NCI-H1694 treated with DMSO at 0.1 percent for 48 hours (cell line): Measurements from ENCODE around the gene IMPDH1.

Experiments used
- DNase-seq: peaks from one replicate; lab custom pipeline; 2025; lab: John Stamatoyannopoulos, UW

Gene IMPDH1

DNA sequence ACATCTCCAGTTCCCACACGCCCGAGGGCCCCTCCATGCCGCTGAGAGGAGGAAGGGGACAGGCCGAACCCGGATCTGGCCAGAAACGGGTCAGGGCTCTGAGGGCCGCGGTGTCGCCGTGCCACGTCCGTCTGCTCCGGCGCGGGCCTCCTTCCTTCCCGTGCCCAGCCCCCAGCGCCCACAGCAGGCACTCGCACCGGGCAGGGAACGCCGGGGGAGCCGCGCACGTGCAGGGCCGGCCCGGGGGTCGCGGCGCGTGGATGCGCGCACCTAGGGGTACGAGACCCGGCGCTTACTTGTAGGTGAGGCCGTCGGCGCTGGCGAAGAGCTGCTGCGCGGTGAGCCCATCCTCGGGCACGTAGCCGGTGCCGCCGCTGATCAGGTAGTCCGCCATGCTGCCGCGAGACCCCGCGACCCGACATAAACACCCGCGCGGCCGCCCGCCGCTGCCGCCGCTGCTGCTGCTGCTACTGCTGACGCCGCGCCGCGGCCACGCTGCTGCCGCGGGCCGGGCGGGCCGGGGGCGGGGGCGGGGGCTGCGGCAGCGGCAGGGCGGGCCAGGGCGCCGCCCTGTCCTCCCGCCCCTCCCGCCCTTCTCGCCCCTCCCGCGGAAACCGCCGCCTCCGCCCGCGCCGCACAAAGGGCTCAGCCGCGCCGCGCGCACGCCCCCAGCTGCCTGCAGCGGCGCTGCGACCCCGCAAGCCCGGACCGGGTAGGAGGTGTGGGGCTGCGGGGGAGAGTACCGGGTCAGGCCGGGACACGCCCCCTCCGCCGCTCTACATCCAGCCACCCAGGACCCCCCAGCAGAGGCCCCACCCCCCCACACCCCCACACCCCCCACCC lies 4.1 kb downstream of the IMPDH1 start:
- no peak for DNase-seq

DNA sequence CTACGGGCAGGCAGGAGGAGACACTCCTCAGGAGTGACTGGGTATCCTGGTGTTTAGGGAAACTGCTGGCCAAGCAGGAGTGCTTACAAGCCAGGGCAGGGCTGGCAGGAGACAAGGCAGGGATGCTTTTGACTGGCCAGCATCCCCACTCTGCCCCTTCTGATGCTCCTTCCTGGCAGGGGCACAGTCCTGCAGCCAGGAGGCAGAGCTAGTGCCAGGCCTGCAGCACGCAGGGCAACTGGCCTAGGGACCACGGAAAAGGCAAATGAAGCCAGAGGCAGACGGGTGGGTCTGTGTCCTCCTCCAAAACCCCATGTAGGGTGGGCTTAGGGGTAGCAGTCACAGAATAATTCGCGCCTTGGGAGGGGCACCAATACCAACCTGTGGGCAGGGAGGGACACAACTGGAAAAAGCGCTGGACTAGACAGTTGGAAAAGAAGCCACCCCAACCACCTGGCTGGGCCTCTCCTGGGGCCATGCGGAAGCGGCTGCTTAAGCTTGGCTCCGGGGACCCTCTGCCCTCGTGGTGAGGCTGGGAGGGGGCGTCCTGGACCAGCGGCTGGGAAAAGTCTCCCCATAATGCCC lies 4.8 kb downstream of the IMPDH1 start:
- DNase-seq: no peak

DNA sequence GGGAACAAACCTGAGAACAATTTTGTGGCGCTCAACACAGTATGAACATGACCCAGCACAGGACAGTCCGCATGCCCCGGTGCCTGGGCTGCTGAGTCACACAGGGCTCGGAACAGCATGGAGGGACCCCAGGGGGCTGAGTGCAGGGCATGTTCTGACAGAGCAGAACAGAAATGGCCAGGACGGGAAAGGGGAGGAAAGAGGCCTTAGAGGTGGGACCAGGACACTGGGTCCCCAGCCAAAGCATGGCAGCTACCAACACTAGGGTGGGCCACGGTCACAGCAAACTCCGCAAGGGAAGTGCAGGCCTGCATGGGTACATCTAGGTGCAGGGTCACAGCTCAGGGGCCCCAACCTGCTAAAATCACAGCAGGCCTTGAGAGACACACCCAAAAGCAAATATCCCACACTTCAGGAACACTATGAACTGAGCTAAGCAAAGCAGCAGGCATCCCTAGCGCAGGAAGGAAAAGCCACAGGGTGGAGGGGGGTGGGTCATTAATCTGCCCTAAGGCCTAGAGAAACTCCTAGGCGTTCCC lies 5.6 kb downstream of the IMPDH1 start:
- no peak for DNase-seq

DNA sequence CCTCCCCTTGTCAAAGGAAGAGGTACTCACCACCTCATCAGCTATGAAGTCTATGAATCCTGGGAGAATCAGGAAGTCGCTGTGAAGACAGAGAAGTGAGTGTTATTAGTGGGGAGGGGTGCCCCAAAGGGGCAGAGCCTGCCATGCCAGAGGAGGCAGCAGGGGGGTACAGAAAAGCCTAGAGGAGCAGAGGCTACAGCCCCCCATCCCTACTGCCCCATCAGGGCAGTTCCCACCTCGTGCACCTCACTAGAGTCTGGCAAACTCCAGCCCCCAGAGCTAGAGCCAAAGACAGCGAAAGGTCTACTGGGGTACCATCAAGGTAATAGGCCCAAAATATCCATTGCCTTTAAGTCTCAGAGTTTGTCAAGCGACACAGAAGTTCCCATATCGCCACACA lies 6.1 kb downstream of the IMPDH1 start:
- DNase-seq: no peak

DNA sequence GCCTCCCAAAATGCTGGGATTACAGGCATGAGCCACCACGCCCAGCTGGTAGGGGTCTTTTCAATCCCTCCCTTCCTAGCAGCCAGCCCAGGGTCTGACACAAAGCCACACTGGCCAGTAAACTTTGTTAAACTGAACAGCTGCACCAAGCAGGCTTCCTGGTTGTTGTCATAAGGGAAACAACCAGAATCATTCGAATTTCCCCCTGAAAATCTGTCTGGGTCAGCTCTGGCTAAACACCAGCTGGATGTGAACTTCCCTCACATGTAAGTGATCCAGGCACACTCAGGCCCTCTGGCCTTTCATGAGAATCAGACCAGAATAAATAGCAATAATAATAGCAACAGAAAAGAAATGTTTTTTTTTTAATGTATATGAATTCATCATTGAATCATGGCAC lies 7.4 kb downstream of the IMPDH1 start:
- DNase-seq: no peak

DNA sequence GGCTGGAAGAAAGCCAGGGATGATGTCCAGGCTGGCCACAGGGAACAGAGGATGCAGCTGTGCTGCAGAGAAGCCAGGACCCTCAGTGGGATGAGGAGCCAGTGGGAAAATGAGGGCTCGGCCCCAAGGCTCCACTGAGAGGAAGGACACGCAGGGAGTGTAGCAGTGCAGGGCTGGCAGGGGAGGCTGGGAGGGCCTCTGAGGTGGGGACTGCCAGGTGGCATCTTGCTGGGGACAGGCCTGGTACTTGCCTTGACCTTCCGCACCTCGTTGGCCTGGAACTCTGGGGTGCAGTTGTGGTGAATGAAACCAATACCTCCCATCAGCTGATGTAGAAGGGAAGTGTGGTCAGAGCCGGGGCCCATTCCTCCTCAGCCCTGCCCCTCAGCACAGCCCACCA lies 9.2 kb downstream of the IMPDH1 start:
- DNase-seq: no peak

DNA sequence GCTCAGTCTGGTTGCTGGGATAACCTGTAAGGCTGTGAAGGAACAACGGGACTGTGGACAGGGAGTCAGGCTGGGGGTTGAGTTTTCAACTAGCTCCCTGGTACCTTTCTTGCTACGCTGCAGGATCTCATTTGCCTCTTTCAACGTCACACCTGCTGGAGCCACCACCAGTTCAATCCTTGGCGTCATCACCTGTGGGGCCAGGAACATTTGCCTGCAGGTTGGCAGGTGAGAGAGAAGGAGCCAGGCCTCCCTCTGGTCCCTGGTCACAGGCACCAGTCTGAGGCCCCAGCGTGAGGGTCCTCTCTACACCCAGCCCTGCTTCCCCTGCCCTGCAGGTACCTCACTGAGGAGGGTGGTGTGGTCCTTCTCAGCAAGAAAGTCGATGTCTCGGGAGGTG lies 9.8 kb downstream of the IMPDH1 start:
- DNase-seq: no peak

DNA sequence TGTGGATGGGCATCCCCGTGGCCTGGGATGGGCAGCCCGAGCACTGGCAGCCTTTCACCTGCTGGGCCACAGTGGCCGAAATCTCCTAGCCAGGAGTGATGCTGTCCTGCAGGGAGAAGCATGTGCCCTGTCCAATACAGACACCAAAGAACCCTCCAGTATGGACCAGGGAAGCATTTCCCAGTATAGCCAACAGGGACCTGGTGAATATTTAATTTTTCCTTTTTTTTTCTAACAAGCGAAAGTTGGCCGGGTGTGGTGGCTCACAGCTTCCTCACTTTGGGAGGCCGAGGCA lies 11.0 kb downstream of the IMPDH1 start:
- no peak for DNase-seq

DNA sequence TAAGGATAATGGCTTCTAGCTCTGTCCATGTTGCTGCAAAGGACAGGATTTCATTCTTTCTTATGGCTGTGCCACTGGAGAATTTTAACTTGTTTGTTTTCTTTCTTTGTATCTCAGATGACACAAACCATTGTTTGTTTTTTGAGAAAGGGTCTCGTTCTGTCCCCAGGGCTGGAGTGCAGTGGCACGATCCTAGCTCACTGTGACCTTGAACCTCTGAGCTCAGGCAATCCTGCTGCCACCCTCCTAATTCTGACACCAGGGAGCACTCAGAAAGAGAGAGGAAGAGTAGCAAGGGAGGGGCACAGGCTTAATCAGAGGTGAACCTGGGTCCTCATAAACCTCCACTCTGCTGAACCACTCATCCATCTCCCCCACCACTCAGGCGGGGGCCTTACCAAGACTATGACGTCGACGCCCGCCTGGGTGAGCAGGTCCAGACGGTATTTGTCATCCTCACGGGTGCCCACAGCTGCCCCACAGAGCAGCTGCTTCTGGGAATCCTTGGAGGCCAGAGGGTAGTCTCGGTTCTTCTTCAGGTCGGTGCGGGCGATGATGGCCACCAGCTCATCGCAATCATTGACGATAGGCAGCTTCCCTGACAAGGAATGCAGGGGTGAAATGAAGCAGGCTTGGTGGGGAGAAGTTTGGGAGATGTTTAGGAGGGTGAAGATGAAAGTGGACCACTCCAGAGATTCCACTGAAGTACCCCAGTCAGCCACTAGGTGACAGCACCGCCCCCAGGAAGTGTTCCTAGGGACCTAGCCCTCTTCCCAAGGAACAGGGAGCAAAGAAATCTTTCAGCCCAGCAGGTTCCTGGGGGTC lies 11.6 kb downstream of the IMPDH1 start:
- DNase-seq: peak; percentile 22

DNA sequence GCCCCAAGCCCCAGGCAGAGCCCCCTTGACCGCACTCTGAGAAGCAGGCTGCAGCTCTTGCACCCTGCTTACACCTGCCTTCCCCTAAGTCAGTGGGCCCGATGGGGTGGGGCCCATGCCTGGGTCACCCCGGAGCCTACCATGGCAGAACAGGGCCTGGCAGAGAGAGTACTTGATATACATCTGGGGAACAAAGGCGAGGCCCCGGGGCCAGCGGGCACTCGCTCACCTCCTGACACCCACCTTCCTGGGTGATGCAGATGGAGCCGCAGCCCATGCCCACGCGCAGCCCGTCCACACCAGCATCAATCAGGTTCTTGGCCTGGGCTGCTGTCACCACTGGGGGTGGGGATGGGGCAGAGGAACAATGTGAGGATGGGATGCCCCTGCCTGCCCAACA lies 13.4 kb downstream of the IMPDH1 start:
- no peak for DNase-seq

DNA sequence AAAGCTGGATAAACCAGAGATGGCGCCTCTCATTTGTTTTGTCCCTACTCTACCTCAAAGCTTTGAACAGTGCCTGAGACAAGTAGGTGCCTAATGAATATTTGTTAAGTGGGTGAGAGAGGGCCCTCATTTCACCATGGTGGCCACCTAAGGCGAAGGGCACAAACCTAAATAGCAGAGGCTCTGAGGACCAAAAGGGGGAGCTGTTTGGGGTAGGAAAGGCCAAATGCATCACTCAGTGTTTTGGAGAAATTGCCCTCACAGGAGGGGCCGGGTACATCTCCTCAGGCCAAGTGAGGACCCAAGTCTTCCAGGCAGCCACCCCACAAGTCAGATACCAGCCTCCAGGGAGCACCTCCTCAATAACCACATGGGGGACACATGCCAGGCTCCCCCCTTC lies 14.0 kb downstream of the IMPDH1 start:
- DNase-seq: no peak

DNA sequence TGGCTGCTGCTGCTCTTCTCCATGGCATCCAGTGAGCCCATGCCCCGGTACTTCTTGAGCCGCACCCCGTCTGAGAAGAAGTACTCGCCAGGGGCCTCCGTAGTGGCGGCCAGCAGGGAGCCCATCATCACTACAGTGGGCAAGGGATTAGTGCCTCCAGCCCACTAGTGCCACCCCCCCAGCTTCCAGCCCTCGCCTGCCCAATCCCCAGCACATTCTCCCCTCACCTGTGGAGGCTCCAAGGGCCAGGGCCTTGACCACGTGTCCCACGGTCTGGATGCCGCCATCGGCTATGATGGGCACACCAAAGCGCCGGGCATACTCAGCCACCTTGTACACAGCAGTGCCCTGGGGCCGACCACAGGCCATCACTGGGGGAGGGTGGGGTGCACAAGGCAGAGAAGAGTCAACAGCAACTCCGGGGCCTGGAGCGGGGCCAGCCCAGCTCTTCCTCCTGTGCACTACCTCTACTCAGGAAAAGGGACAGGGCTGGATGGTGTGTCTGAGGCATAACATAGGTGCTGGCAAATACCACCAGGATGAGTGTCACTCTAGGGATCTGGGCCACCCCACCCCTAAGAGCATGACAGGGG lies 14.8 kb downstream of the IMPDH1 start:
- DNase-seq: no peak

DNA sequence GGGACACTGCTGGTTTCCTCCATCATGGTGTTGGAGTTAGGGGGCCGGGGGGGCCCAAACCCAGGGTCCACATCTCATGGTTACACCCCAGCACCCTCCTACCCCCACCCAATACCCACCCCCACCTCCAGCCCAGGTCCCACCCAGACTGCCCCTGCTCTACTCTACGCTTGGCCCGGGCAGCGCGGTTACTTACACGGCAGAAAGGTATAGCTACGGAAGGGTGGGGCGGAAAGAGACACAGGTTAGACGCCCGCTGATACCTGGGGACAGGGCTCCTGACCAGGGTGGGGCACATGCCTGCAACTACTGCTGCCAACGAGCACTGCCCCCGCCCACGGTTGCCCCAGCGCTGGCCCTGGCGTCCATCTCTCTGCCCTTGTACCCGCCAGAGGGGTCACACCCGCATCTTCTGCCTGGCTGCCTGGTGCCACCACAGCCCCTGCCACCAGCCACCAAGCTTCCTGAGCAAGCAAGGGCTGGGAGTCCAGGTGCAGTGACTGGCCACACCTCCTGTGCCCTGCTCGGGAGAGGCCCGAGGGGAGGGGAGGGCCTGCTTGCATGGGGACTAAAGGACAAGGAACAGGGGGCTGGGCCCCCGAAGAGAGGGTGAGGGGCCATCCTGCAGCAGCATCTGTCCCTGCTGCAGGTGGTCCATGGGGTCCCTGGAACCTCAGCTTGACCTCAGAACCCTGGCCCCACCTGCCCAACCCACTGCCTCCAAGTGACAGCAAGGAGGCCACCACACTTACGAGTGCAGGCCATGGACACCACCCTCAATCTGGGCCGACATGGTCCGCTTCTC lies 16.1 kb downstream of the IMPDH1 start:
- no peak for DNase-seq

DNA sequence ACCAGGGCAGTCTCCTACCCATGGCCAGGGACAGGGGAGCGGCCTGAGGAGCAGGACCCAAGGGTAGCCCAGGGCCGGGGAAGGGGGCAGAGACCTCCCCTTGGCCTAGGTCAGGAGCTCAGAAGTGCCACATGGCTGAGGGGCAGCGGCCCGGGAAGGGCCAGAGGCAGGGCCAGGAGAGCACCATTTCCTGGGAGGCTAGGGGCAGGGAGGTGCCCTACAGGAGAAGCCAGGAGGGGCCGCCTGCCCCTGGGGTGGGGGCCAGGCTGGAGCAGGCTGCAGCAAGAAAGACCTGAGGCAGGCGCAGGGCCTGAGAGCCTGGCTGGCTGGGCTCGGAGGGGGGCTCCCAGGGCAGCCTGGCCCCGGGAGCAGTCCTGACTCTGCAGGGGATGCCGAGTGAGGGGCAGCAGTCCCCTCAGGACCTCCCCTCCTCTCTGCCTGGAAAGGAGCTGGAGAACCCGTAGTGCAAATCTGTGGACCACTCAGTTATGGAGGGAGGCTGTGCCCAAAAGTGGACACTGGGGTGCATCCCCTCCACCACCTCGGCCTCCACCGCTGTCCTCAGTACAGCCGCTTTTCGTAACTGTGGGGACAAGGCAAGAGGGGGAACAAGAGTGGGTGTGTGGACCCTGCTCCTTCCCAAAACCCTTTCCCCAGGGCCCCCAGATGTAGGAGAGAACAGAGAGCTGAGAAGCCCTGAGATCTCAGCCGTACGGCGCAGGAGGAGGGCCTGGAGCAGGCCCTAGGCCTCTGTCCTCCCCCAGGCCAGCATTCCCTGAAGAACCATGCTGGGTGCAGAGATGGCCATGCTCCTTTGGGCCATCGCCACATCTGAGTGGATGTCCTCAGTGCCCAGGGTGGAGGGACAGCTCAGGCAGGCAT lies 17.1 kb downstream of the IMPDH1 start:
- no peak for DNase-seq

DNA sequence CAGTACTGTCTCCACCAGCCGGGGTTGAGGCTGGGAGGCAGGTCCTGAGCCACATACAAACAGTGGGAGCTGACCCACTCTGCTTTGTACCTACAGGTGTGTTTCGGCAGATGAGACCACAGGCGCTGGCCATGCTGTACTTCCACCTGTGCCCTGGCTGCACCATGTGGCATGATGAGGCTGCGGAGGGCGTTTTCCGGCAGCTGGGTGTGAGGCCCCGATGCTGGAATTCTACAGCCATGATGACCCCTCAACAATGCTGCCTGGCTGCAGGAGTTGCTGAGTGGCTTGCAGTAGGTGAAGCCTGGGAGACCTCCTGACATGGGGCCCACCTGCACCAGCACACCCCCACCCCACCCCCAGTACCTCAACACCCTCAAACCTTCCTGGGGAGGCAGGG lies 18.0 kb downstream of the IMPDH1 start:
- no peak for DNase-seq

DNA sequence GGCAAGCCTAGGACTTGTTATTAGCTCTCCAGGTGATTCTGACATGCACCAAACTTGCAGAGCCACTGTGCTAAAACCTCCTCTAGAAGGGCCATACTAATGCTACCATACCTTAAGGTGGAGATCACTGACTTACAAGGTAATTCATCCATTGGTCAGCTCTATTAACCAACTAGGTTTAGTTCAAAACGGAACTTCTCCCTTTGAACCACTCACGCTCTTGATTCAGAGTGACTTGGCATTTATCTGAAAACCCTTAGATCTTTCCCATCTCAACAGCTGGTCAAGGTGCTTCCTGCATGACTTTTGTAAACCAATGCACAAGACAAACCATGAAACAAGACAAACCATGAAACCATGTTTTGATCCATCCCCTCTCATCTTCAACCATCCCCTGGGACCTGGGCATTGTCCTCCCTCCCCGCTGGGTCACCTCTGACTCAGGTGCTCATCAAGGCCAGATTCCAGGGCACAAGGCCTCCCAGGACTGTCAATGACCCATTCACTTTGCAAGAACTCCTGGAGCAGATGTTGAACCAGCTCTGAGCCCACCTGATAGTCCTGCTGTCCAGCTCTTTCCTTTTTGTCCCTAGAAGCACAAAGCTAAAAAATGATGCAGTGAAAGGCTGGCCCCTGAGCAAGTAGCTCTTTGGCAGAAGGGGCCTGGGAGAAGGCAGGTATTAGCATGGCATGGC lies 18.8 kb downstream of the IMPDH1 start:
- DNase-seq: no peak

DNA sequence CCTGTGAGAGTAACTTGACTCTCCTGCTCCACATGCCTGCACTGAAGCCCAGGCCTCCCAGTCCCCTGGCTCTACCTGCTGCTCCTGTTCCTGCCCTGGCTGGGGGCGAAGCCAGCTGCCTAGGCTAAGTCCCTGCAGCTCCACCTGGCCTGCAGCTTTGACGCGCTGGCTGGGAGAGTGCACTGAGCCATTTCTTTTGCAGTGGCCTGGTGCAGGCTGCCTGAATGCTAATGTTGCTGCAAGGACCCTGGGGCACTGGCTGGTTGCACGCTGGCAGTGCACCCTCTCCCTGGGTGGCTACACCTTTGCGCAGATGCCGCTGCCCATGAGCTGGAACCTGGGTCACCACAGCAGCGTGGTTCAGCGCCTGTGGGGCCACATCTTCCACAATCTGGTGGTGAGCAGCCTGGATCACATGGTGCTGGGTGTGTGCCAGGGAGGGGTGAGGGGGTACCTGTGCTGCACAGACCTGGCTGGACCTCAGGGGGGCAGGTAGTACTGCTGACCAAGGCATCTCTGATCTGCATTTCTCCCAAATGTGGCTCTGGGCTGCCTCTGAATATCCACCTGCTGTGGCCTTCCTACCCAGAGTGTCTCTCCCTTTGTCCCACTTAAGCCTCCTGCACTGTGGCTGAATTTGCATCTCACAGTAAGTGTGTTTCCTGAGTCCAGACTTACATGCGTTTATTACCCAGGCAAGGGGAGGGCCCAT lies 20.0 kb downstream of the IMPDH1 start:
- no peak for DNase-seq

DNA sequence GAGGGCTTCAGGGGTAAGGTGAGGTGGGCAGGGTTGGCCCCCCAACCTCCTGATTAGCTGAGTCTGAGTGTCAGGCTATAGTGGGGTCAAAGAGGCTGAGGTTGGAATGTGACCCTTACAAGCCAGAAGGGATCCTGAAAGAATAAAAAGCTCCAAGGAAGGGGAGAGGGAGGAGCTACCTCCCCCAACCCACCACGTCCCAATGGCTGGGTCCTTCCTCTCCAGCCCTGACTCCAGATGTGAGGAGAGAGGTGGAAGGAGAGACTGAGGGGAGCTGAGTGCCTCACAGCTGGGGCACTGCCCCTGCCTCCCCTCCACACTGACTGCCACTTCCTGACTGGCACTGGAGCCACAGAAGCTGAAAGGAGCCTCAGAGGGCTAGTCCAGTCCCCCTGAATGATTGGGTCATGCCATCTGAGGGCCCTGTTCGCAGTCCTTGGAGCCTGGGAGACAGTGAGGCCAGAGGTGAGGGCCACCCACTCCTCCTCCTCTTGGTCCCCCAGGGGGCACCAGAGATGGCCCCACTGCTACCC lies 20.6 kb downstream of the IMPDH1 start:
- no peak for DNase-seq

DNA sequence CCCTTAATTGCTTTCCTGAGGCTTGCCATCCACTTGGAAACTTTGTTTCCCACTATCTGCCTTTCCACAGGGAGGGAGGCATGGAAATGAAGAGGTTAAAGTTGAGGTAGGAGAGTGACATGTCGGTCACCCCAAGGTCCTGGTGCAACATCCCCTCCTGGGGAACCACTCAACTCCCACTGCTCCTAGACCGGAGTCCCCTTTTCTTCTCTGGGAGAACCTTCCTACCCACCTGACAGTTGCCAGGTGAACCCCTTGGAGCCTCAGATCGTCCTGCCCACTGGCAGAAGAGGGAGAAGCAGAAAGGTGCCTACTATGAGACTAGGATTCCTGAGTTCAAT lies 21.7 kb downstream of the IMPDH1 start:
- no peak for DNase-seq
